HUES64 (cell line): Measurements from ENCODE around the gene ZC3HAV1.
"Not testable (repeated sequence)": the region's sequence is repeated elsewhere in the genome, so short reads cannot be mapped to it uniquely, and the experiment has no call there.

Source experiments
- H3K27ac ChIP-seq: 2 replicates; pipeline ENCODE4 v1.7.0; 2013; ENCODE audit warnings: low read depth, low read length, inconsistent platforms
- H3K27me3 ChIP-seq: 2 replicates; pipeline ENCODE4 v1.6.1; 2013; ENCODE audit warnings: mild to moderate bottlenecking, low read length; ENCODE audit not compliant: insufficient read depth
- H3K36me3 ChIP-seq: 2 replicates; pipeline ENCODE4 v1.6.1; 2013; ENCODE audit warnings: mild to moderate bottlenecking, low read length; ENCODE audit not compliant: insufficient read depth
- H3K4me1 ChIP-seq: 2 replicates; pipeline ENCODE4 v1.6.1; 2013; ENCODE audit warnings: mild to moderate bottlenecking, low read length, moderate library complexity; ENCODE audit not compliant: insufficient read depth
- H3K4me3 ChIP-seq: 2 replicates; pipeline ENCODE4 v1.5.1; 2013; ENCODE audit warnings: mild to moderate bottlenecking, low read length, moderate library complexity
- H3K9ac ChIP-seq: 2 replicates; pipeline ENCODE4 v1.6.1; 2013; ENCODE audit warnings: mild to moderate bottlenecking, low read depth, low read length
- H3K9me3 ChIP-seq: 2 replicates; pipeline ENCODE4 v1.6.1; 2013; ENCODE audit warnings: low read depth, low read length; ENCODE audit not compliant: insufficient read depth
- WGBS: fragments of 150-250, 120-280 bp; methylation state at CpG from one replicate; pipeline ENCODE4 v1.1.7; 2013; ENCODE audit warnings: missing lambda C conversion rate; 5-methylcytosine and 5-hydroxymethylcytosine counted together

Gene ZC3HAV1

DNA sequence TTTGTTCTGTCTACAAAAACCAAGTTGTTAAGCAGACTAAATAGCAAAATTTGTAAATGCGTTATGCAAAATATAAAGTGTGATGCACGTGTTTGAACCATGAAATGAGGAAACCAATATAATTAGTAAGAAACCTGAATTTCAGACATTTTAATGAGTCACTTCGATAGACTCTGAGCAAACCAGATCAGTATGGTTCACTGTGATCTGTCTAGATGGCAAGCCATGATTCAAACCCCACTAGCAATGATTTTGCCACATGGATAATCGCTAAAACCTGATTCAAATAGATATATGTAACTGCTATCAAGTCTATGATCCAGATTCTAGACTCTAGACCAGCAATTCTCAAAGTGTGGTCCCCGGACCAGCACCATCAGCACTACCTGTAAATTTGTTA, 24.8 kb downstream of the ZC3HAV1 start:
- Histone ChIP-seq H3K9ac (no peak overlapping the region), H3K36me3 (peaks cover 78% of the 10 kb centered on the region), H3K4me1 (no peaks in the 10 kb centered on the region), H3K27ac (no peak overlapping the region), H3K4me3 (no peak overlapping the region), H3K27me3 (no peaks in the 10 kb centered on the region), H3K9me3 (0 out of 2 replicates have a peak, but pooled peaks cover 3% of the 10 kb centered on the region)
- WGBS, result 91% methylated on average over 5 of the region's 5 CpGs

DNA sequence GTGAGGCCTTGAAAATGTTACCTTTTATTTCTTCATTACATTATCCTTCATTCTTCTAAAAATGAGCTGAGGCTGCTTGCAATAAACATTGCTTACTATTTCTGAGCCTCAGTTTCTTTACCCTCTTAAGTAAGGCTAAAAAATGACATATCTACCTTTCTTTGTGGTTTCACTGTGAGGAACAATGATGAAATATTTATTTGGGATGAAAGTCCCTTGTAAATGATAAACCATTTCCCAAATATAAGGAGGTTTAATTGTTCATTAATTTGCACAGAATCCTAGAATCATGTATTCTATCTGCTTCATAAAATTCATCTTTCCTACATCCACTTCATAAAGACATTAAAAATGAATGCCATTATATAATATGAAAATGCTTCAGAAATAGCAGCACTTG, 27.9 kb downstream of the ZC3HAV1 start:
- Histone ChIP-seq H3K9ac (no peak overlapping the region), H3K4me1 (no peaks in the 10 kb centered on the region), H3K27ac (no peak overlapping the region), H3K36me3 (peaks cover 75% of the 10 kb centered on the region), H3K27me3 (no peaks in the 10 kb centered on the region), H3K4me3 (no peak overlapping the region), H3K9me3 (no peaks in the 10 kb centered on the region)

DNA sequence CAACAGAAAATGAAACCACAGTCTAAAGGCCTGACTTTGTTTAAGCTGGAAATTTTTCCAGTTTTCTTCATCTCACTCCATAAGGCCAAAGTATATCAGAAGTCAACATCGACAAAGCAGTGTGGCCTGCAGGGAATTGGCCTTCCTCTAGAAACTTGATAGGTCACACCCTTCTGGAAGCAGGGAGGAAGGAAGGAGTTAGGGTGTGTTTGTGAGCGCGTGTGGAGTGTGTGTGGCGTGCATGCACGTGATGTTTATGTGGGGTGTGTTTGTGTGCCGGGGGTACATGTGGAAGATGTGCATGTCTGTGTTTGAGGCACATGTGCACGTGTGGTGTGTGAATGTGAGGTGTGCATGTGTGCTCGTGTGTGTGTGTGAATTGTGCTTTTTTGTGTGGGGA, 28.6 kb downstream of the ZC3HAV1 start:
- Histone ChIP-seq H3K4me1 (no peaks in the 10 kb centered on the region), H3K27ac (no peak overlapping the region), H3K9ac (no peak overlapping the region), H3K9me3 (no peaks in the 10 kb centered on the region), H3K36me3 (peaks cover 76% of the 10 kb centered on the region), H3K27me3 (no peaks in the 10 kb centered on the region), H3K4me3 (no peak overlapping the region)
- WGBS, result 98% methylated on average over 8 of the region's 8 CpGs

DNA sequence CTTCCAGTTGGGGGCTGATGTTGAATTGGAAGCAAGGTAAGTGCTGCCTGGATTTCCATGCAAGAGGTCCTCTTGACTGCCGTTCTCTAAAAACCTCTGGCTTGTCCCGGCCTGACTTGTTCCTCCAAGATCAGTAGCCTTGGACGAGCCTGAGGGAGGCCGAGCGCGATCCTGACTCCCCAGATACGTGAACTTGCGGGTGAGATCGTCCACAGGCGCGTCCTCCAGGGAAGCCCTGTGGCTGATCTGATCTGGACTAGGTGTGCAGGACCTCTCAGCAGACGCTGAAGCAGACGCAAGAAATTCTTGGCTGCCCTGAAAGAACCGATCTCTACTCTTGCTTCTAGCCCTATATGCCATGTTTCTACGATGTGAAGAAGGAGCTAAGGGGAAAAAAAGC, 29.7 kb downstream of the ZC3HAV1 start:
- 97% methylated on average over 15 of the region's 15 CpGs for WGBS
- Histone ChIP-seq H3K4me3 (no peak overlapping the region), H3K27me3 (no peaks in the 10 kb centered on the region), H3K9me3 (no peaks in the 10 kb centered on the region), H3K4me1 (no peaks in the 10 kb centered on the region), H3K27ac (no peak overlapping the region), H3K36me3 (peaks cover 75% of the 10 kb centered on the region), H3K9ac (no peak overlapping the region)

DNA sequence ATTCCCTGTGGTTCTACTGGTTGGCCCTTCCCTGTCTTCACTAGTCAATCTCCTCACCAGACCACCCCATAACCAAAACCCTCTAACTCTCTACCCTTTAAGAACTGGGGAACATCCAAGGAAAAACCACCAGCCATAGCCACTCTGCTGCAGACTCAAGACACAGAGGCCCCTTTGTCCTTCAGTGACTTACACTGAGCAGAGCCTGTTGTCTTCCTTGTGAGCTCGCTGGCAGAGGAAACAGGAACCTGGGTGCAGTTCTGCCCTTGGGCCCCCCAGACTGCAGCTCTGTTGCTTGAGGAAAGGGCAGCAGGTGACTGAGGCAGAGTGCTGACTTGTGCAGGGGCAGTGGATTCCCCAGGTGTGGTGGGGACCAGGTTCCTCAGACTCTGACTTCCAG, 30.6 kb downstream of the ZC3HAV1 start:
- H3K27me3 ChIP-seq, result no peaks in the 10 kb centered on the region
- H3K27ac ChIP-seq, result no peak overlapping the region
- H3K9me3 ChIP-seq, result no peaks in the 10 kb centered on the region
- H3K4me1 ChIP-seq, result no peaks in the 10 kb centered on the region
- 98% methylated on average over 1 of the region's 1 CpG for WGBS
- H3K9ac ChIP-seq, result no peak overlapping the region
- H3K36me3 ChIP-seq, result peaks cover 68% of the 10 kb centered on the region
- no peak overlapping the region for H3K4me3 ChIP-seq

DNA sequence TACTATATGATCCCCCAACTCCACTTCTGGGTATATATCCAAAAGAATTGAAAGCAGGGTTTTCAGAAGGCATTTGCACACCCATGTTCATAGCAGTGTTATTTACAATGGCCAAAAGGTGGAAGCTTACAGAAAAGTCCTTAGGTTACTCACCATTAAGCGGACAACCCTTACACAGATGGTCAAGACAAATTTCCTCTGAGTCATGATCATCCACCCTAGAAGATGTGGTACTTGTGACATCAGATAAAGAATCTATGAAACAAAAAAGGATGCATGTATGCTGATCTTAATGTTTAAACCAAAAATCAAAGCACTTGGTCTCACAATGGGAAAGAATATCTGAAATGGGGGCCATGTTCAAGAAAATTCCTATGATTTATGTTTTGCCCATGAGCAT, 31.1 kb downstream of the ZC3HAV1 start:
- H3K36me3 ChIP-seq, result peaks cover 69% of the 10 kb centered on the region
- no peaks in the 10 kb centered on the region for H3K4me1 ChIP-seq
- no peak overlapping the region for H3K9ac ChIP-seq
- WGBS, result 100% methylated on average over 1 of the region's 1 CpG
- H3K27me3 ChIP-seq, result no peaks in the 10 kb centered on the region
- H3K4me3 ChIP-seq, result no peak overlapping the region
- no peak overlapping the region for H3K27ac ChIP-seq
- no peaks in the 10 kb centered on the region for H3K9me3 ChIP-seq

DNA sequence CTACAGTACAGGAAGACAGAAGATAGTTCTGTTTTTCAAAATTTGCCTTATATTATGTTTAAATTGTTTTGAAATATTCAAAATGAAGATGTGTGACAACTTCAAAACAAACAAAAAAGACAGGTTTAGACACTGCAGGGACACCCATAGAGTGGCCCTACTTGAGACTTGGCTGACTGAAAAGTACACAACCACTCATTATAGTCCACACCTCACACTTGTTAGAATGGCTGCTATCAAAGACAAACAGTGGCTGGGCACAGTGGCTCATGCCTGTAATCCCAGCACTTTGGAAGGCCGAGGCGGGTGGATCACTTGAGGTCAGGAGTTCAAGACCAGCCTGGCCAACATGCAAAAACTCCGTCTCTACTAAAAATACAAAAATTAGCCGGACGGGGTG, 31.8 kb downstream of the ZC3HAV1 start:
- 97% methylated on average over 5 of the region's 5 CpGs for WGBS
- peaks cover 68% of the 10 kb centered on the region for H3K36me3 ChIP-seq
- H3K27ac ChIP-seq, result not testable (repeated sequence)

DNA sequence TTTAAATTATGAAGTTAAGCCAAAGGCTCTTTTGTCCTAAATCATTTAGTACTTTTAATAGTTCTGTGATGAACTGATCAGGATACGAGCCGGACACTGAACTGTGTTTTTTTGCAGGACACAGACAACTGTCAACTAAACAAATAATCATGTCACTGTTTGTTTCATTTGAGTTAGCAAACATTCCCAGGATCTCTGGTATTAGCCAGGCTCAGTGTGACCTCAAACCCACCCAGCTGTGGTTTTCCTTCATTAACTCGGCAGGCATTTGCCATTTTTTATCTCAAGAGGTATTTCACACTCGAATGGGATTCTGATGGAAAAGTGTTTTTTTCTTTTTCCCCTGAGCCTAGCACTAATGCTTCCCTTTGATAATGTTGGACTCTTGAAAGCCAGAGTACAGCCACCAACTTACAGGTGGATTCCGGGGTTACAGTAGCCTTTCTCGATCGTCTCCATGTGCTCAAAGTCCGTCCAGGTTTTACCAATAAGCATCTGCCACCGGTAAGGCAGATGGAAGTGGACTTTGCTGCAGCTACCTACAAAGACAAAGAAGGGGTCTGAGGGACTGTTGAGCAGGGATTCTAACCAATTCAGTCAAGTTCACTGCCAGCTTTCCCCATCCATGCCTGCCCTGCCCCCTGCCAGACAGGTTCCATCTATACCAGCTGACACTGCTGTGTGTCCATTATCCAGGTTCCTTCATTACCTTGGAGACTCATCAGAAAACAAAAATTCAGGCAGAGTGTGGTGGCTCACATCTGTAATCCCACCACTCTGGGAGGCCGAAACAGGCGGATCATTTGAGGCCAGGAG, 33.4 kb downstream of the ZC3HAV1 start:
- H3K4me3 ChIP-seq, result no peak overlapping the region
- H3K9ac ChIP-seq, result no peak overlapping the region
- peaks cover 74% of the 10 kb centered on the region for H3K36me3 ChIP-seq
- WGBS, result 96% methylated on average over 11 of the region's 11 CpGs
- H3K4me1 ChIP-seq, result no peaks in the 10 kb centered on the region
- no peak overlapping the region; the same call in 1 of the 2 replicates for H3K27ac ChIP-seq
- no peaks in the 10 kb centered on the region for H3K9me3 ChIP-seq
- H3K27me3 ChIP-seq, result no peaks in the 10 kb centered on the region

More for the DNA sequence above, 31.8 kb downstream of the ZC3HAV1 start:
- H3K4me1 ChIP-seq, H3K9ac ChIP-seq, H3K27me3 ChIP-seq, H3K4me3 ChIP-seq, H3K9me3 ChIP-seq: not testable (repeated sequence)

DNA sequence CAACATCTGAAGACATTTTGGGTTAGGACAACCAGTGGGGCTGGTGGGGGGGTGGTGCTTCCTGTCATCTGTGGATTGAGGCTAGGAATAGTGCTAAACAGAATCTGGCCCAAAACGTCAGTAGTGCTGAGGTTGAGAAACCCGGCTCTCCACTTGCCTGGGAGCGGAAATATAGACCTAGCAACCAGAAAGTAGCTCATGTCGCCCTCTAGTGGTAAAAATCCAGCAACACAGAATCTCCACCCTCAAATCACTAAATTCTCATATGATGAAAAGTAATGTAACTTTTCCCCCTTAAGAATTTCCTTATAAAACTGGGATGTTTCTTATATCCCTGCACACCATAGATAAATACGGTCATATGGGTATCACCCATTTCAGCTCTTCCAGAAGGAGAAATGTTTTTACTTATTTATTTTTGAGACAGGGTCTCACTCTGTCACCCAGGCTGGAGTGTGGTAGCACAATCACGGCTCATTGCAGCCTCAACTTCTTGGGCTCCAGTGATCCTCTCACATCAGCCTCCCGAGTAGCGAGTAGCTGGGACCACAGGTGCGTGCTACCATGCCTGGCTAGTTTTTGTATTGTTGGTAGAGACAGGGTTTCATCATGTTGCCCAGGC, 34.4 kb downstream of the ZC3HAV1 start:
- H3K4me1 ChIP-seq, result no peaks in the 10 kb centered on the region
- H3K9me3 ChIP-seq, result no peaks in the 10 kb centered on the region
- no peaks in the 10 kb centered on the region for H3K27me3 ChIP-seq
- H3K27ac ChIP-seq, result no peak overlapping the region; the same call in 1 of the 2 replicates
- peaks cover 67% of the 10 kb centered on the region for H3K36me3 ChIP-seq
- WGBS, result 58% methylated on average over 9 of the region's 9 CpGs
- H3K9ac ChIP-seq, result no peak overlapping the region
- no peak overlapping the region for H3K4me3 ChIP-seq

DNA sequence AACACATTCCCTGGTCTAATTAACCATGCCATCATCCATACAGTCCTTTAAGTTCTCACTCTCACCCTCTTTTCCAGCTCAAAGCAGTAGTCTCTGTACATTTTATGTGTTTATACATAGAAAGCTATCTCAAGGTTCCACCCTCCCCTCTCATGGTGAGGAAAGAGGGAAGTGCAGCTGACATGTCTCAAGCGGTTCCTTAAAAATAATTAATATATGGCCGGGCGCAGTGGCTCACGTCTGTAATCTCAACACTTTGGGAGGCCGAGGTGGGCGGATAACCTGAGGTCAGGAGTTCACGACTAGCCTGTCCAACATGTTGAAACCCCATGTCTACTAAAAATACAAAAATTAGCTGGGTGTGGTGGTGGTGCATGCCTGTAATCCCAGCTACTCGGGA, 36.7 kb downstream of the ZC3HAV1 start:
- no peaks in the 10 kb centered on the region for H3K4me1 ChIP-seq
- H3K36me3 ChIP-seq, result peaks cover 61% of the 10 kb centered on the region
- no peaks in the 10 kb centered on the region for H3K27me3 ChIP-seq
- no peak overlapping the region for H3K27ac ChIP-seq
- H3K9me3 ChIP-seq, result no peaks in the 10 kb centered on the region
- no peak overlapping the region for H3K4me3 ChIP-seq
- H3K9ac ChIP-seq, result no peak overlapping the region
- WGBS, result 97% methylated on average over 8 of the region's 8 CpGs

DNA sequence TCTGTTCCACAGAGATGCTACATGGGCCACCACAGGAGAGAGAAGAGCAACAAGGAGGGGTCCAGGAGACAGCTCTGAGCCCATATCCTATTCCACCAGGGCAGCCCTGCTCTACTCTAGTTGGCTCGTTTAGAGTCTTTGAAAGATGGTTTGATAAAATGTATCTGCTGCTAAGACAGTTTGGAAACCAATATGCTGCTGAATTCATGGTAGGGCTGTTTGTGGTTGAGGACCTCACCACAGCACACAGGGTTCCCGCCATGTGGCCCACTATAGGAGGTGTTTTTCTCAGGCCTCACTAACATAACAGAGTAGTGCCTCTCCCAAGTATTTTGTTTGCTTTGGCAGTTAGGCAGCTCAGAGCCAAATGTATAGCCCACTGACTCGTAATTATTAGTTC, 37.8 kb downstream of the ZC3HAV1 start:
- Histone ChIP-seq H3K9ac (no peak overlapping the region), H3K4me3 (no peak overlapping the region), H3K36me3 (peaks cover 59% of the 10 kb centered on the region), H3K9me3 (no peaks in the 10 kb centered on the region), H3K4me1 (no peaks in the 10 kb centered on the region), H3K27me3 (no peaks in the 10 kb centered on the region), H3K27ac (no peak overlapping the region)
- 97% methylated on average over 3 of the region's 3 CpGs for WGBS
